ENCODE results near the gene LIME1.

- TF ChIP-seq POLR2A (IDR thresholded peaks at IDR 0.05) (no peak), CTCF (IDR thresholded peaks at IDR 0.05) (no peak)
Observed at GRCh38 chr20:63744574-63745423, 8.3 kb downstream of the LIME1 start.
